GM23338 (cell line): Measurements from ENCODE around the gene FURIN. TPM values are rescaled to one million over a fixed set of nuclear protein-coding genes. Genes with fewer than 3 reads are reported as not detected.

Source experiments
- ATAC-seq: fragments of 200-7000 bp; cut with Tn5 transposase; 3 replicates; pipeline ENCODE4 v1.9.1; 2020
- DNase-seq: peaks from one replicate; pipeline ENCODE4 v3.0.0-alpha.2; 2015; ENCODE audit warnings: low spot score
- H2AFZ ChIP-seq: fragments of 200-600 bp; sonication (generic); 2 replicates; pipeline ENCODE4 v1.8.0; 2016; ENCODE audit warnings: antibody characterized with exemption, mild to moderate bottlenecking, moderate library complexity
- H3F3A ChIP-seq: fragments of 200-600 bp; sonication (generic); replicated peaks from 2 replicates; pipeline ENCODE4 v1.8.0; 2017; ENCODE audit warnings: antibody characterized with exemption, mixed run types, low read depth
- H3K27ac ChIP-seq: fragments of 200-600 bp; sonication (generic); 2 replicates; pipeline ENCODE4 v1.6.1; 2016; ENCODE audit warnings: low read depth
- H3K27me3 ChIP-seq: fragments of 200-600 bp; sonication (generic); 2 replicates; pipeline ENCODE4 v1.8.0; 2016; ENCODE audit warnings: mild to moderate bottlenecking, mixed run types, moderate library complexity; ENCODE audit not compliant: insufficient read depth
- H3K36me3 ChIP-seq: fragments of 200-600 bp; sonication (generic); 2 replicates; pipeline ENCODE4 v1.8.0; 2016; ENCODE audit warnings: mild to moderate bottlenecking; ENCODE audit not compliant: insufficient read depth
- H3K4me1 ChIP-seq: fragments of 200-600 bp; sonication (generic); 2 replicates; pipeline ENCODE4 v1.8.0; 2016; ENCODE audit warnings: mild to moderate bottlenecking, moderate library complexity; ENCODE audit not compliant: insufficient read depth
- H3K4me2 ChIP-seq: fragments of 200-600 bp; sonication (generic); 2 replicates; pipeline ENCODE4 v1.7.1; 2017; ENCODE audit warnings: mixed run types
- H3K4me3 ChIP-seq: fragments of 200-600 bp; sonication (generic); 2 replicates; pipeline ENCODE4 v1.6.1; 2016; ENCODE audit warnings: mixed run types
- H3K79me2 ChIP-seq: fragments of 200-600 bp; sonication (generic); replicated peaks from 2 replicates; pipeline ENCODE4 v1.8.0; 2017; ENCODE audit warnings: mild to moderate bottlenecking; ENCODE audit not compliant: insufficient read depth
- H3K9me2 ChIP-seq: fragments of 200-600 bp; sonication (generic); 2 replicates; pipeline ENCODE4 v1.8.0; 2017; ENCODE audit not compliant: insufficient read depth
- H4K20me1 ChIP-seq: fragments of 200-600 bp; sonication (generic); replicated peaks from 2 replicates; pipeline ENCODE4 v1.8.0; 2017; ENCODE audit warnings: mild to moderate bottlenecking; ENCODE audit not compliant: insufficient read depth
- H3K27ac Mint-ChIP-seq: 2 replicates; pipeline ENCODE4 v1.8.0; 2020; ENCODE audit warnings: inconsistent platforms, mild to moderate bottlenecking, moderate library complexity, mixed read lengths
- H3K27me3 Mint-ChIP-seq: 3 replicates; pipeline ENCODE4 v1.8.0; 2022; ENCODE audit warnings: low read depth, mild to moderate bottlenecking, moderate library complexity, mixed read lengths, inconsistent platforms; ENCODE audit not compliant: insufficient read depth, poor library complexity
- H3K36me3 Mint-ChIP-seq: 3 replicates; pipeline ENCODE4 v1.8.0; 2021; ENCODE audit warnings: low read depth, mild to moderate bottlenecking, inconsistent platforms, moderate library complexity, mixed read lengths
- H3K4me1 Mint-ChIP-seq: 3 replicates; pipeline ENCODE4 v1.8.0; 2020; ENCODE audit warnings: mild to moderate bottlenecking, inconsistent platforms, mixed read lengths
- H3K4me3 Mint-ChIP-seq: 3 replicates; pipeline ENCODE4 v1.8.0; 2021; ENCODE audit warnings: moderate library complexity, mild to moderate bottlenecking, inconsistent platforms, mixed read lengths
- H3K9me3 Mint-ChIP-seq: 3 replicates; pipeline ENCODE4 v1.8.0; 2020; ENCODE audit warnings: moderate library complexity, mild to moderate bottlenecking, inconsistent platforms, mixed read lengths
- CREB1 ChIP-seq: fragments of 250-450 bp; sonication (Bioruptor Pico); IDR thresholded peaks from 2 replicates; pipeline ENCODE4 v1.5.0; 2020; ENCODE audit warnings: low read depth, mild to moderate bottlenecking, moderate library complexity
- ETS1 ChIP-seq: IDR thresholded peaks from 2 replicates; pipeline ENCODE4 v1.6.1; 2016; ENCODE audit warnings: antibody characterized with exemption
- EZH2 ChIP-seq: fragments of 200-600 bp; sonication (generic); IDR thresholded peaks from one replicate; pipeline ENCODE4 v1.8.0; 2017; ENCODE audit warnings: antibody characterized with exemption, mild to moderate bottlenecking, low read depth; ENCODE audit not compliant: unreplicated experiment
- JUNB ChIP-seq: IDR thresholded peaks from one replicate; pipeline ENCODE4 v1.6.1; 2016; ENCODE audit warnings: antibody characterized with exemption; ENCODE audit not compliant: unreplicated experiment
- NANOG ChIP-seq: IDR thresholded peaks from 2 replicates; pipeline ENCODE4 v1.6.1; 2016; ENCODE audit warnings: antibody characterized with exemption, borderline replicate concordance
- POLR2AphosphoS5 ChIP-seq: IDR thresholded peaks from 2 replicates; pipeline ENCODE4 v1.6.1; 2016; ENCODE audit warnings: antibody characterized with exemption, low read depth
- ZNF114 ChIP-seq: fragments of 250-450 bp; sonication (Bioruptor Pico); IDR thresholded peaks from 2 replicates; pipeline ENCODE4 v1.5.0; 2020; ENCODE audit warnings: mild to moderate bottlenecking, moderate library complexity
- ZNF331 ChIP-seq: fragments of 250-450 bp; sonication (Bioruptor Pico); IDR thresholded peaks from 2 replicates; pipeline ENCODE4 v1.5.0; 2020; ENCODE audit warnings: low read depth, mild to moderate bottlenecking, moderate library complexity
- ZNF462 ChIP-seq: fragments of 250-450 bp; sonication (Bioruptor Pico); IDR thresholded peaks from 2 replicates; pipeline ENCODE4 v1.5.0; 2020; ENCODE audit warnings: mild to moderate bottlenecking, moderate library complexity
- polyA plus RNA-seq: library from polyadenylated mRNA; unstranded; fragments of >200 nt; fragmentation: Nextera tagmentation; extraction: Ambion mirVana; gene quantifications from 2 replicates; pipeline ENCODE4 v1.2.1, GENCODE V29; 2016
- total RNA-seq: library from RNA; depleted of rRNA; stranded (reverse); fragments of >200 nt; shearing (Covaris generic); gene quantifications from 2 replicates; pipeline ENCODE4 v1.2.3, GENCODE V29; 2014

FURIN gene
- total and polyA plus RNA-seq, 2 experiments from 2014 or later: 6.3 to 20.9 TPM

- TF ChIP-seq CREB1 (CRISPR knock-in tag) (no peak), NANOG (no peak)
These were observed 23.1 kb downstream of the FURIN start (continued) for GRCh38 chr15:90891346-90891949.

GRCh38 chr15:90892023-90892422 lies 23.6 kb downstream of the FURIN start:
- H3K36me3 Mint-ChIP-seq: peaks cover 8% of the 10 kb centered on the region
- Histone ChIP-seq H3K4me3 (no peak overlapping the region), H2AFZ (no peak overlapping the region), H3K36me3 (no peaks in the 10 kb centered on the region), H3K27me3 (no peaks in the 10 kb centered on the region), H3K27ac (no peak overlapping the region), H3F3A (no peaks in the 10 kb centered on the region), H3K9me2 (no peaks in the 10 kb centered on the region), H3K4me2 (no peak overlapping the region), H3K79me2 (no peaks in the 10 kb centered on the region), H4K20me1 (no peaks in the 10 kb centered on the region), H3K4me1 (no peaks in the 10 kb centered on the region)
- H3K27me3 Mint-ChIP-seq: peaks cover 16% of the 10 kb centered on the region
- ATAC-seq (no peak), DNase-seq (no peak)
- no peak overlapping the region for H3K4me3 Mint-ChIP-seq
- H3K9me3 Mint-ChIP-seq: no peaks in the 10 kb centered on the region
- H3K27ac Mint-ChIP-seq: no peak overlapping the region
- peaks cover 5% of the 10 kb centered on the region; the same call in 1 of the 3 replicates for H3K4me1 Mint-ChIP-seq
- TF ChIP-seq NANOG: no peak
- TF ChIP-seq CREB1 (CRISPR knock-in tag): no peak
- TF ChIP-seq EZH2: no peak
- no peak for TF ChIP-seq POLR2AphosphoS5
- TF ChIP-seq JUNB: no peak
- no peak for TF ChIP-seq ETS1
- TF ChIP-seq ZNF331 (CRISPR knock-in tag): no peak
- TF ChIP-seq ZNF462 (CRISPR knock-in tag): no peak
- no peak for TF ChIP-seq ZNF114 (CRISPR knock-in tag)
